Measurements from ENCODE around the gene SCNN1A.

Gene SCNN1A

DNA sequence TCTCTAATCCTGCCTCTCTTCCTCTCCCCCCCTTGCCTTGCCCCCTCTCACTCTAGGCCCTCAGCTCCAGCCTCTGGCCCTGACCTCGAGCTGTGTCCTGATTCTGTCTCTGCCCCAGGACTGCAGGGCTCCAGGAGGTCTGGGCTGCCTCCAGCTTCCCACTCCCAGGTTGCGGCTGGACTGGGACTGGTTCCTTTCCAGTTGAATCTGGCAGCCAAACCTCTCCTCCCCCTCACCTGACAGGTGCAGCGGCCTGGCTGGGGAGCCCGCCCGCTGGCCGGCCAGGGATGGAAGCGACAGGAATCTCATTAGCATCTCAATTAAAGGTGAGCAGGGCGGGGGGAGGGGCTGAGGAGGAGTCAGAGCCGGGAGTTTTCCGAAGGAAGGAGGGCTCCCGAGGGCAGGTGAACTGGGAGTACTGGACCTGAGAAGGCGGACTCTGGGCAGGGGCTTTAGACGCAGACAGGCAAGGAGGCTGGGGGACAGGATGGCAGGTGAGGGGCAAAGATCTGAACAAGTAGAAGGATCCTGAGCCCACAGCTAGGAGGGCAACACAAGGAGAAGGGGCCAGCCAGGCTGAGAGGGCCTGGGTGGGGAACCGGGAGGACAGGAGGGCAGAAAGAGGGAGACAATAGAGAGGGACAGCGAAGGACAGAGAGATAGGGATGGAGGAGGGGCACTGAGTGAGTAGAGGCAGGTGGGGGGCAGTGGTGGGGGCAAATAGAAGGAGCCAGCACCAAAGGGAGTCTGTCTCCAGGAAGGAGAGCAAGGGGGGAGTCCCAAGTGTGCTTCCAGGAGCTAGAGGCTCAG, at the start of gene SCNN1A:
Gene SCNN1A (minus strand): TSS at position 295 of the 810 bp plus-strand sequence. CDS start 780 bp downstream, outside the sequence.
- no peak within 1 kb of the TSS for H3K4me2 ChIP-seq (ENCODE audit: low read depth, low read length)
- DNase-seq, result no peak
- TF ChIP-seq EZH2phosphoT487 (IDR thresholded peaks at IDR 0.05; ENCODE audit: low read length) (no peak), EZH2 (optimal IDR thresholded peaks at IDR 0.05; ENCODE audit: low read depth, low read length) (no peak)
- TF ChIP-seq, protein P1, sequence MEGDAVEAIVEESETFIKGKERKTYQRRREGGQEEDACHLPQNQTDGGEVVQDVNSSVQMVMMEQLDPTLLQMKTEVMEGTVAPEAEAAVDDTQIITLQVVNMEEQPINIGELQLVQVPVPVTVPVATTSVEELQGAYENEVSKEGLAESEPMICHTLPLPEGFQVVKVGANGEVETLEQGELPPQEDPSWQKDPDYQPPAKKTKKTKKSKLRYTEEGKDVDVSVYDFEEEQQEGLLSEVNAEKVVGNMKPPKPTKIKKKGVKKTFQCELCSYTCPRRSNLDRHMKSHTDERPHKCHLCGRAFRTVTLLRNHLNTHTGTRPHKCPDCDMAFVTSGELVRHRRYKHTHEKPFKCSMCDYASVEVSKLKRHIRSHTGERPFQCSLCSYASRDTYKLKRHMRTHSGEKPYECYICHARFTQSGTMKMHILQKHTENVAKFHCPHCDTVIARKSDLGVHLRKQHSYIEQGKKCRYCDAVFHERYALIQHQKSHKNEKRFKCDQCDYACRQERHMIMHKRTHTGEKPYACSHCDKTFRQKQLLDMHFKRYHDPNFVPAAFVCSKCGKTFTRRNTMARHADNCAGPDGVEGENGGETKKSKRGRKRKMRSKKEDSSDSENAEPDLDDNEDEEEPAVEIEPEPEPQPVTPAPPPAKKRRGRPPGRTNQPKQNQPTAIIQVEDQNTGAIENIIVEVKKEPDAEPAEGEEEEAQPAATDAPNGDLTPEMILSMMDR (IDR thresholded peaks at IDR 0.05; ENCODE audit: low read length), result no peak
- no peak within 1 kb of the TSS for H2AFZ ChIP-seq (ENCODE audit: low read length)
- H3K36me3 ChIP-seq (replicated peaks; ENCODE audit: insufficient read depth, low read length), result no peaks in the 10 kb centered on the region
- no peaks in the 10 kb centered on the region for H3K9me2 ChIP-seq (replicated peaks; ENCODE audit: insufficient read depth, low read length)
- H3K4me1 ChIP-seq (ENCODE audit: low read length), result peaks cover 10% of the 10 kb centered on the region
- no peaks in the 10 kb centered on the region for H3K9me3 ChIP-seq (replicated peaks; ENCODE audit: insufficient read depth, low read length)
- no peaks in the 10 kb centered on the region for H3F3A ChIP-seq (ENCODE audit: insufficient read depth, low read length)
- H3K9ac ChIP-seq (ENCODE audit: low read length), result no peak within 1 kb of the TSS
- H3K27ac ChIP-seq (ENCODE audit: low read length), result no peak within 1 kb of the TSS
- no peaks in the 10 kb centered on the region for H3K27me3 ChIP-seq (replicated peaks; ENCODE audit: insufficient read depth, low read length)
- H3K4me3 ChIP-seq (ENCODE audit: low read length), result no peak within 1 kb of the TSS
- H3K79me2 ChIP-seq (ENCODE audit: low read length), result no peaks in the 10 kb centered on the region
- H4K20me1 ChIP-seq (ENCODE audit: insufficient read depth, low read length), result no peaks in the 10 kb centered on the region

GRCh38 chr12:6424866-6425265, 49.5 kb upstream of the SCNN1A start:
- Histone ChIP-seq H3K4me1 (ENCODE audit: low read length) (peaks cover 9% of the 10 kb centered on the region), H3K27ac (ENCODE audit: low read length) (no peak overlapping the region), H3K36me3 (replicated peaks; ENCODE audit: insufficient read depth, low read length) (no peaks in the 10 kb centered on the region), H3K4me3 (ENCODE audit: low read length) (no peak overlapping the region), H3K9me2 (replicated peaks; ENCODE audit: insufficient read depth, low read length) (no peaks in the 10 kb centered on the region), H3K4me2 (ENCODE audit: low read depth, low read length) (no peak overlapping the region), H2AFZ (ENCODE audit: low read length) (no peak overlapping the region), H4K20me1 (ENCODE audit: insufficient read depth, low read length) (no peaks in the 10 kb centered on the region), H3K9ac (ENCODE audit: low read length) (no peak overlapping the region), H3K27me3 (replicated peaks; ENCODE audit: insufficient read depth, low read length) (no peaks in the 10 kb centered on the region), H3K79me2 (ENCODE audit: low read length) (no peaks in the 10 kb centered on the region), H3K9me3 (replicated peaks; ENCODE audit: insufficient read depth, low read length) (no peaks in the 10 kb centered on the region), H3F3A (ENCODE audit: insufficient read depth, low read length) (no peaks in the 10 kb centered on the region)
- no peak for DNase-seq
- TF ChIP-seq EZH2 (optimal IDR thresholded peaks at IDR 0.05; ENCODE audit: low read depth, low read length) (no peak), EZH2phosphoT487 (IDR thresholded peaks at IDR 0.05; ENCODE audit: low read length) (no peak)
- TF ChIP-seq, protein P1 (IDR thresholded peaks at IDR 0.05; ENCODE audit: low read length), result no peak

DNA sequence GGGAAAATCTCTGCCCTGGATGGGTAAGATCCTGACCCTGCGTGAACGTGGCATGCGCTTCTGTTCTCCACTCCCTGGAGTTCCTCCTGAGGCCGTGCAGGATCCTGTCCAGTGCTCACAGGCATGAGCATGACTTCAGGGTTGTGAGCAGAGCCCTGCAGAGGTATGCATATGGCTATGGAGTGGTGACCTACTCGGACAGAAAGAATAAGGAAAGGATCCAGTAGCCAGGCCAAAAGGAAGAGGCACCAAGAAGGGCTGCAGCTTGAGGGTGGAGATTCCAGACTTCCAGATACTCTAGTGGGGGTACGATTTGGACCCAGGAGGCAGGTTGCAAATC, 48.6 kb upstream of the SCNN1A start:
- no peaks in the 10 kb centered on the region for H3K9me2 ChIP-seq (replicated peaks; ENCODE audit: insufficient read depth, low read length)
- H3K9ac ChIP-seq (ENCODE audit: low read length), result 0 out of 2 replicates have a peak overlapping the region, but pooled peaks have one; percentile 3
- H3K4me3 ChIP-seq (ENCODE audit: low read length), result no peak overlapping the region
- no peaks in the 10 kb centered on the region for H3K36me3 ChIP-seq (replicated peaks; ENCODE audit: insufficient read depth, low read length)
- H3K27ac ChIP-seq (ENCODE audit: low read length), result no peak overlapping the region
- no peaks in the 10 kb centered on the region for H3F3A ChIP-seq (ENCODE audit: insufficient read depth, low read length)
- no peaks in the 10 kb centered on the region for H3K27me3 ChIP-seq (replicated peaks; ENCODE audit: insufficient read depth, low read length)
- no peaks in the 10 kb centered on the region for H3K9me3 ChIP-seq (replicated peaks; ENCODE audit: insufficient read depth, low read length)
- TF ChIP-seq, protein P1 (IDR thresholded peaks at IDR 0.05; ENCODE audit: low read length), result no peak
- no peak for TF ChIP-seq EZH2 (optimal IDR thresholded peaks at IDR 0.05; ENCODE audit: low read depth, low read length)
- no peak for TF ChIP-seq EZH2phosphoT487 (IDR thresholded peaks at IDR 0.05; ENCODE audit: low read length)
- H3K79me2 ChIP-seq (ENCODE audit: low read length), result no peaks in the 10 kb centered on the region
- H2AFZ ChIP-seq (ENCODE audit: low read length), result peak overlapping the region; percentile 45
- peaks cover 9% of the 10 kb centered on the region for H3K4me1 ChIP-seq (ENCODE audit: low read length)
- peak overlapping the region; percentile 44; the same call in 1 of the 2 replicates for H3K4me2 ChIP-seq (ENCODE audit: low read depth, low read length)
- no peak for DNase-seq
- no peaks in the 10 kb centered on the region for H4K20me1 ChIP-seq (ENCODE audit: insufficient read depth, low read length)

All from MM.1S (cell line).